Measurements from ENCODE around the gene IMPDH1.
A peak's percentile ranks its signal among the peaks of the same experiment; 100 is the strongest.
"Not testable (repeated sequence)": the region's sequence is repeated elsewhere in the genome, so short reads cannot be mapped to it uniquely, and the experiment has no call there.

The IMPDH1 gene

DNA sequence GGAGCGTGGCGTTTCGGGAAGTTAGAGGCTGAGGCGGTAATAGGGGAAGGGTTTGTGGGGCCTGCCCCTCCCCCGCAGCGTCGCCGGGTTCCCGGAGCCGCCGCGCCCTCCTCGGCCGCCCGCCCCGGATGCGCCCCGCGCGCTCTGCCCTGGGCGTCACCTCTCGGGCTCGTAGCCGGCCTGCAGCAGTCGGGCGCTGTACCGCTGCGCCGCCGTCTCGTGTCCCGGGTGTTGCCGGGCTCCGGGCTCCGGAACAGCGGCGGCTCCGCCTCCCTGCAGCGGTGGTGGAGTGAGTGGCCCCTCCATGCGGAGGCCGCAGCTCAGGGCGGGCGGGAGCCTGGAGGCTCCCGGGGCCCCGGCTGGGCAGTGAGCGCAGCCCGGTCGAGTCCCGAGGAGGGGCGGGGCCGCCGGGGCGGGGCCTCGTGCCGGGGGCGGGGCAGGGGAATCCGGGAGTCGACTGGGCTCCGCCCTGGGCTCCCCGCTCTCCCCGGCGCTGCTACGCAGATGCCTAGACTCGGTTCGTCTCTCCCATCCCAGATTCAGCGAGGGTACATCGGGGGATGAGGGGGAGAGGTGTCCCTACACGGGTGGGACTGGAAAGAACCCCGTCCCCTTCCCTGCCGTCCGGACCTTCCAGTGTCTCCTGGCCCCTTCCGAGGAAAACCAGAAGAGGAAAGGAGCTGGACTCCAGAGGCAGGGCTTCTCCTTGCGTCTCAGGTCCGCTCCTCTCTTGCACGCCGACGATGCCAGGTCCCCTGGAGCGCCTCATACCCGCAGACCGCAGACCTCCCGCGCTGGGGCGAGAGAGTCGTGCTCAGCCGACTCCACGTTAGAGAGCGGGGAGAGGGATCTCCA is at the start of gene IMPDH1:
IMPDH1 (minus strand) TSS at position 387 of the 855 bp plus-strand sequence; CDS start at position 306, 81 bp downstream.
- peak; percentile 37 to 51 for DNase-seq

DNA sequence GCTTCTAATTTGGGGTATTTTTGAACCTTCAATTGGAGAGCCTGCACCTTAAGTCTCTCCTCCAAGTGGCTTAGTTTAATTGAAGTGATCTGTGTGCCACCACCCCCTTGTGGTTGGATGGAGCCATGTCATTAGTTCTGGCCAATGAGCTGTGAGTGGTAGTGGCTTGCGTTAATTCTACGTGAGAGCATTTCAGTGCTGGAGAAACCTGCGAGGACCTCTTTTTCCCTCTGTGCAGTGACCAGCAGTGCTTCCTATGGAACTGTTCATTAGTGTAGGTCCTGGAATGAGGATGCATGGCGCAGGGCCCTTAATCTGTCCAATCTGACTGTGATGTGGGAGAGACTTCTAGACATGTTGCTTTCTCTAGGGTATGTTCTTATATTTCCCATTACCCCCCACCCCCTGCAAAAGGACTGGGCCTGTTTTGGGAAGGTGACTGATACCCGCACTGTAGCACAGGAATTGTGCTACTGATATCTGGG is 49.7 kb upstream of the IMPDH1 start:
- peak; percentile 26 to 39 for DNase-seq

DNA sequence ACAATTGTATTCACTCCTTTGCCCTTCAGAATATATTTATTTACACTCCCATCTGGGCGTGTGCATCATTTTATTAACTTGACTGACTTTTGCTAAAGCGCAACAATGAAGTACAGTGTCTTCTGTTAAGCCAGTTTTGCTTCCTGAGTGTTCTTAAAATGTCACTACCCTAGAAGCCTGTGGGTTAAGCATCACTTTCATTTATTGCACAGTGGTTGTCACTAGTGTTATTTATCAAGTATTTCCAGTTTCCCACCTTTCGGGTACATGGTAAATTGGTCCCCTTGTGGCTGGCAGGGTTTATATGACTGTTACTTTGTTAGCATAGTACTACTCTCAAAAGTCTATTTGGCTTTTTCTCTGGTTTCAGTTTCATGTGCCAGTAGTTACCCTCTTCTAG is 49.2 kb upstream of the IMPDH1 start:
- DNase-seq: no peak

DNA sequence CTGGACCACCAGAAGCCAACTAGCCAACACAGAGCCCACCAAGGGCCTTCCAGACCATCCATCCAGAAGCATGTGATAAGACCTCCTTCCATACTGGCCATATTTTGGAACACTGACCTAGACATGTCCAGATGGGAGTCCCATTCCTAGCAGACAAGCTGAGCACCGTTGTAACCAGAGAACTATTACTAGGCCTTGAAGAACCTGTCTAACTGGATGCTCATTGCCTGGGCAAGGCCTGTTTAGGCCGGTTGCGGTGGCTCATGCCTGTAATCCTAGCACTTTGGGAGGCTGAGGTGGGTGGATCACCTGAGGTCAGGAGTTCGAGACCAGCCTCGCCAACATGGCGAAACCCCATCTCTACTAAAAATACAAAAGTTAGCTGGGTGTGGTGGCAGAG is 47.6 kb upstream of the IMPDH1 start:
- not testable (repeated sequence) for DNase-seq

DNA sequence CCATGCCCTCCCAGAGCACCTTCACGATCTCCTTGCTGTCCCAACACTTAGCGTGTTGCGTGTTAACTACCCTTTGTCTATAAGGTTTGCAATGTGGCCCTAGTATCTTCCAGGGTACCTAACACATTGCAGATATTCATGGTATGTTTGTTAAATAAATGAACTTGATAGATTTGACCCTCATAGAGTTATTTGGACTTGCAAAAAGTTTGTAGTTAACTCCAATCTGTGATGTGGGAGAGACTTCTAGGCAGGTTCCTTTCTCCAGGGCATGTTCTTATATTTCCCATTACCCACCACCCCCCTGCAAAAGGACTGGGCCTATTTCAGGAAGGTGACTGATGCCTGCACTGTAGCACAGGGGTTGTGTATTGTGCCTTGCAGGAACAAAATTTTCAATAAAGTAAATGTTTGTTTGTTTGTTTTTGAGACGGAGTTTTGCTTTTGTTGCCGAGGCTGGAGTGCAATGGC is 46.5 kb upstream of the IMPDH1 start:
- DNase-seq: no peak

DNA sequence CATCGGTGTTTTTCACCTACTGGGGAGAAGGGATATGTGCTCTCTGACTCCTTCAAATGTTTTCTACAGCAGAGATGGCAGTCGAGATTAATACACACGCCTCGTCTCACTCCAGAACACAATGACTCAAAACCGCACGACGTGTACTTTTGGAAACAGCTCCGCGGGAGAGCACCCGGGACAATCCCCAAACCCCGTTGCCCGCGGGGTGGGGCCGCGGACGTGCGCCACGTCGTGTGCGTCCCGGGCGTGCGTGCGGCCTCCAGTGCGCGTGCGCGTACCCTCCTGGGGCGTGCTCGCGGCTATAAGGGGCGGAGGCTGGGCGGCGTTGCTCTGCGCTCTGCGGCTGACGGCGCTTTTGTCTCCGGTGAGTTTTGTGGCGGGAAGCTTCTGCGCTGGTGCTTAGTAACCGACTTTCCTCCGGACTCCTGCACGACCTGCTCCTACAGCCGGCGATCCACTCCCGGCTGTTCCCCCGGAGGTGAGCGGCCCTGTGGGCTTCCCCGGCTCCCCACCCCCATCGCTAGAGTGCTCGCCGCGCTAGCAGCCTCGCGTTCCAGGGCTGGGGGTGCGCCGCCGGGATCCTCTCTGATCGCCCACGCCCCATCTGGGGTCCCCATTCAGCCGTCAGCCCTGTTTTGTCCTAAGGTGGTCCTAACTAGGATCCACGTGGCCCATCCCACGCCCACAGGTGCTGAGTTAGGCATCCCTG is 45.9 kb upstream of the IMPDH1 start, which contains the start of gene HILPDA:
HILPDA (plus strand) TSS at position 336 of the 712 bp plus-strand sequence. CDS start 1,391 bp downstream, outside the sequence.
- peak; percentile 81 to 91 for DNase-seq

DNA sequence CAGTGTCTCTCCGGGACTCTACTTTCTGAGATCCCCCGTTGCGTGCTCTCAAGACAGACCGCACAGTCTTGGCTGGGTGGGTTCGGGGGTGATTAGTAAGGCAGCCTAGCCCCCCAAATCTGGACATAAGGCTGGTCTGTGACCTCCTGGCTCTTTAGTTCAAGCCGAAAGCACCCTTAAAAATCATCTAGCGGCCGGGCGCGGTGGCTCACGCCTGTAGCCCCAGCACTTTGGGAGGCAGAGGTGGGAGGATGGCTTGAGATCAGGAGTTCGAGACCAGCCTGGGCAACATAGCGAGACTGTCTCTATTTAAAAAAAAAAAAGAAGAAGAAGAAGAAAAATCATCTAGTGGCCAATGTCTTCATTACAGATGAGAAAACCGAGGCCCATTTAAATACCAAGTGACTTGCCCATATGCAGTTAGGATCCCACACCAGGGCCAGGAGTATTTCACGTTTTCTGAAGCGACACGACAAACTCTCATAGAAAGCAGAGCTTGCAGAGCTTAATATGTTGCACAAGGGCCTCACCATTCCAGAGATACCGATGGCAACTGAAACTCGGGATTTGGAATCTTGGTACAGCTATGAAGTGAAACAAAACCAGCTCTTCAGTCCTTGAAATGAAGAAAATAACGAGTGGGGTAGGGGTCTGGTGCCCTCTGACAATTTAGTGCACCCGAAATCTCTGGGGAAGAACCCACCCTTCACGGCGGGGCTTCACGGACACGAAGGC is 45.2 kb upstream of the IMPDH1 start:
- DNase-seq: no peak

DNA sequence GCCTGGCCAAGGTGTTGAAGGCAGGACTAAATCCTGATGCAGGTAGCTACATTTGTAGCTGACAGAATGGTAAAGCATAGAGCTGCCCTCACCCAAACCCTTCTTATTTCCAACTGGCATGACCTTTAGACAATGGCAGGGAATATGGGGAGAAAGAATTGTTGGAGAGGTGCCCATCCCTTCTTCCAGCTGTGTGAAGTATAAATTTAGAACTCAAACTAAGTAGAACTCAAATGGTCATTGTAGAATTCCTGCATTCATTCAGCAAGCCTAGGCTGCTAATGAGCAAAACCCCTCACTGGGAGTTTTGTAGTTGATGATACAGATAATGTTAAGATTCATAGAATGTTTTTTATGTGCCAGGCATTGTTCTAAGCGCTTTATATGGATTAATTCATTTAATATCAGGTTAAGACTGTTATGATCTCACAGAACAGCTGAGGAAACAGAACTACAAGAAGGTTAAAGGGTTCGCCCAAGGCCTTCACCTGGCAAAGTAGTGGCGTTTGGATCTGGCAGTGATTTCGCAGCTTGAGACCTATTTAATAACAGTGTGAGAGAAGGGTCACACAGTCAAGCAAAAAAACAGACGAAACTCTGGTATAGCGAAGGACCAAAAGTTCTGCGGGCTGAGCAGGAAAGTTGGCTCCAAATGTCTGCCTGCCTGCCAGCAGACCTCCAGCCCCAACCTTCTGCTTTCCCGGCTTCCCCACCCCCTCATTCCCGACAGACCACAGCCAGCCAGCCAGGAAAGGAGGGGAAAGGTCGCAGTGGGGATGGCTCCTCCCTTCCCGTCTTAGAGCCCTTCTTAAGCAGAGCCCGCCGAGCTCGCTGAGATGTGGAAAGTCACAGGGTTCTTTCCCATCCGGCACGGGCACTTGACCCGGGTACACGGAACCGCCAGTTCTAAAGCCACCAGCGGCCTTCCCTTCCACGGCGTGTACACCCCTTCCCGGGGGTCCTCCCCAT is 44.3 kb upstream of the IMPDH1 start:
- no peak for DNase-seq

DNA sequence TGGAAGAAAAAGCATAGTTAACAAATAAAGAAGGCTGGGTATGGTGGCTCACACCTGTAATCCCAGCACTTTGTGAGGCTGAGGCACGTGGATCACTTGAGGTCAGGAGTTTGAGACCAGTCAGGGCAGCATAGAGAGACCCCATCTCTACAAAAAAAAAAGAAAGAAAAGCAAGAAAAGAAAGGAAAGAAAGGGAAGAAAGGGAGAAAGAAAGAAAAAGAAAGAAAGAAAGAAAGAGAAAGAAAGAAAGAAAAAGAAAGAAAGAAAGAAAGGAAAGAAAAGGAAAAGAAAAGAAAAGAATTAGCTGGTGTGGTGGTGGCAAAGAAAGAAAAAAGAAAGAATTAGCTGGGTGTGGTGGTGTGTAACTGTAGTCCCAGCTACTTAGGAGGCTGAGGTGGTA is 42.8 kb upstream of the IMPDH1 start:
- DNase-seq: no peak

DNA sequence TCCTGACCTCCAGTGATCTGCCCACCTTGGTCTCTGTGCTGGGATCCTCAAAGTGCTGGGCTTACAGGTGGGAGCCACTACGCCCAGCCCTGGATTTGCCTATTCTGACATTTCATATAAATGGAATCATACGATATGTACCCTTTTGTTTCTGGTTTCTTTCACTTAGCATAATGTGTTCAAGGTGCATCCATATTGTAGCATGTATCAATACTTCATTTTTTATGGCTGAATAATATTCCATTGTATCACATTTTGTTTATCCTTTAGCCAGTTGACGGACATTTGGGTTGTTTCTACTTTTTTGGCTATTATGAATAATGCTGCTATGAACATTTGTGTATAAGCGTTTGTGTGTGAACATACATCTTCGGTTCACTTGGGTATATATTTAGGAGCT is 41.1 kb upstream of the IMPDH1 start:
- no peak for DNase-seq

DNA sequence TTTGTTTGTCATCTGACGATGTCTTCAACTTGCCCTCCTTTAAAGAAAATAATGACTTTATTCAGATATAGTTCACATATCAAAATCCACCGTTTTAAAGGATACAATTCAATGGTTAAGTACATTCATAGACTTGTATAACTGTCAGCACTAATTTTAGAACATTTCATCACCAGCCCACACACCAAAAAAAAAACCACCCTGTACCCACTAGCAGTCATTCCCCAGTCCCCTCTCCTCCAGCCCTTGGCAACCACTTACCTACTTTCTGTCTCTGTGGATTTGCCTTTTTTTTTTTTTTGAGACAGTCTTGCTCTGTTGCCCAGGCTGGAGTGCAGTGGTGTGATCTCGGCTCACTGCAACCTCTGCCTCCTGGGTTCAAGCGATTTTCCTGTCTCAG is 40.6 kb upstream of the IMPDH1 start:
- DNase-seq: no peak

DNA sequence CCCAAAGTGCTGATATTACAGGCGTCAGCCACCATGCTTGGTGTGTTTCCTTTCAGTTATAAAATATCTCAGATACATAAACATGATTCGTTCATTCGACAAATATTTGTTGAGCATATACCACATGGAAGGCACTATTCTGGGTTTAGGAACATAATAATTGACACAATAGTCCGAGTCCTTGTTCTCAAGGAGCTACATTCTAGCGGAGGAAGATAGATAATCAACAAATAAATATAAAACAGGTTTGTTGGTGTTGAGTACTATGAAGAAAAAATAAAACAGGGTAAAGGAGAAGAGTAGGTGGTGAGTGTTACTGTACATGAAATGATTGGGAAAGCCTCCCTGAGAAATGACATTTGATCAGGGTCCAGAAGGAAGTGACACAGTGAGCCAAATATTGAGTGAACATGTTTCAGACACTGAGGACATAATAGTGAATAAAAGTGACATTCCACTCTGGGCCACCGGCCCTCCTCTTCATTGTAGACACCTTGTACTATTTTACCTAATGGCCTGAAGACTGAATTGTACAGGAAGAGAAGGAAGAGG is 39.0 kb upstream of the IMPDH1 start:
- DNase-seq: no peak

DNA sequence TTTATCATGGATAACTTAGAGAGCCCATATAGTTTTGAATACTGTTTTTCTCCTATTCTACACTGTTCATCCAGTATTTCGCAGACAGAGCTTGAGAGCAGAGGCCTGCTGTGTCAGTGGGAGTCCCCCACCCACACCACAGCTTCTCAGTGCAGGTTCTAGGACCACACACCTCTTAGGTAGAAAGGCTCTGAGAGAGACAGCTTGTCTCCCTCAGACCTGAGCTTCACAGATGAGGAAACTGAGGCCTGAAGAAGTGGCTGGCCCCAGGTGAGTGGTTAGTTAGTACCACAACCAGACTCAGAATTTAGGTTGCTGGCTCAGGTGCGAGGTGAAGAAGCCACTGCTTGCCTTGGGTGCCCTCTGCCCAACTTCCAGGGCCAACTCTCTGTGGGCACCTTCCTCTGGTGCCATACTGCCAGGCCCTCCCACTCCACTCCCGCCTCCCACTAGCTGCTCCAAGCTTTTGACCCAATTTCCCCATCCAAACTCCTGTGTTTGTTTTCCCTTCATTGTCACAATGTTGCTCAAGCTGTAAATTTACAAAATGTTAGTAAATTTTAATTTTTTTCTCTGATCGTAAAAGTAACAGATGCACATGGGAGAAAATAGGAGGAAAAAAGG is 38.3 kb upstream of the IMPDH1 start:
- no peak for DNase-seq

DNA sequence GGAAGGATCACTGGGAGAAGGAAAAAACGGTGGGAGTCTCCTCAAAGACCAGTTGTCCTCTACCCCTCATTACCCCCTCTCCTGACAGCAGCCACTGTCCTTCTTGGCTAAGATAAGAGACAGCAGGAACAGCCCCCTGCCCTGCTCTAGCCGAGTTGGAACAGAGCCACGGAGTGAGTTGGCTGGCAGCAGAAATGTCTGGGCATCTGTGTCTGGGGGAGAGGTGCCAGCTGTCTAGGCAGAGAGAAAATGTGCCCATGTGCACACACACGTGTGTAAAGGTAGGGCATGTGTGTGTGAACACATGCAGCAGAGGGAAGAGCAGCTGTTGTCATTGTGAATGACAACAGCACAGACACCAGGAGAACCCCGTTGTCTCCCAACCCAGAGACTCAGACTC is 36.5 kb upstream of the IMPDH1 start:
- DNase-seq: peak in 1 of 2 experiments; percentile 18

DNA sequence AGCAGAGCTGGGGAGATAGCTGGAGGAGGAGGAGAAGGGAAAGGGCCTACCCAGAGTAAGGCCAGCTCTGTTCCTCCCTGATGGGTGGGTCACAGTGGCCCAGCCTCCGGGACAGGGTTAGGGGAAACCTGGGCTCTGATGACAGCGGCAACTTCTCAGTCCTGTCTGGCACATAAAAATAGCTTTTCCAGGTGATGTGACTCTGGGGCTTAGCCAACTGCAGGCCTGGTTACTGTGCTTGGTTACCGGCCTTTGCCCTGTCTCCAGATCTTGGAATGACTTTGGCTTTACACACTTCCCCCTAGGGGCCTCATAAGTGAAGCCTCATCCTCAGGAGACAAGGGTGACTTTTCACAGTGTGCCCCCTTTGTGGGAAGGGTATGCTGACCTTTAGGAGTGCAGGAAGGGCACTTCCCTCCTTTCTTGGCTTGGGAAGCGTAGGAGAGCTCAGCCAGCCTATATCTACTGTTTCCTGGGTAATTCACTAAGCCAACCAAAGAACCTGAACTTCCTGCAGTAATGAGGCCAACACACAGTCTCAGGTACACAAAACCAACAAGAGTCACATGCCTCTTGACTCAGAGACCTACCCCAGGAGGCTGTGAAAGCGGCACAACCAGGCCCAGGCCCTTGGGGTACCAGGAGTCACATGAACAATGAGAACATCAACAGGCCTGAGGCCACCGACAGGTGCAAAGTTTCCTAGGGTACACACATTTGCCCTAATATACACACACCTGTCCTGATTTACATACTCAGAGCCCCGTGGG is 34.2 kb upstream of the IMPDH1 start:
- no peak for DNase-seq

DNA sequence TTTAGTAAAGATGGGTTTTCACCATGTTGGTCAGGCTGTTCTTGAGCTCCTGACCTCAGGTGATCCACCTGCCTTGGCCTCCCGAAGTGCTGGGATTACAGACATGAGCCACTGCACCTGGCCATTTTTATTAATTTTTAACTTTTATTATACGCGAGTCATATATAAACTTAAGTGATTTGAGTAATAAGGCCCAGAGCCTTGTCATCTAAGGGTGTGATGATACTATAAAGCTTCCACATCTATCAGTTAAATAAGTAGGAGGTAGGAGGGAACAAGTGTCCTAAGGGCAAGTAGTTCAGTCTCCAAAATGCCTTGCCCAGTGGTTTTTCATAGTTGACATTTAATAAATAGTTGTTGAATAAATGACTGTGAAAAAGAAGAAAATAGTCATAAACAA is 32.6 kb upstream of the IMPDH1 start:
- DNase-seq: no peak

DNA sequence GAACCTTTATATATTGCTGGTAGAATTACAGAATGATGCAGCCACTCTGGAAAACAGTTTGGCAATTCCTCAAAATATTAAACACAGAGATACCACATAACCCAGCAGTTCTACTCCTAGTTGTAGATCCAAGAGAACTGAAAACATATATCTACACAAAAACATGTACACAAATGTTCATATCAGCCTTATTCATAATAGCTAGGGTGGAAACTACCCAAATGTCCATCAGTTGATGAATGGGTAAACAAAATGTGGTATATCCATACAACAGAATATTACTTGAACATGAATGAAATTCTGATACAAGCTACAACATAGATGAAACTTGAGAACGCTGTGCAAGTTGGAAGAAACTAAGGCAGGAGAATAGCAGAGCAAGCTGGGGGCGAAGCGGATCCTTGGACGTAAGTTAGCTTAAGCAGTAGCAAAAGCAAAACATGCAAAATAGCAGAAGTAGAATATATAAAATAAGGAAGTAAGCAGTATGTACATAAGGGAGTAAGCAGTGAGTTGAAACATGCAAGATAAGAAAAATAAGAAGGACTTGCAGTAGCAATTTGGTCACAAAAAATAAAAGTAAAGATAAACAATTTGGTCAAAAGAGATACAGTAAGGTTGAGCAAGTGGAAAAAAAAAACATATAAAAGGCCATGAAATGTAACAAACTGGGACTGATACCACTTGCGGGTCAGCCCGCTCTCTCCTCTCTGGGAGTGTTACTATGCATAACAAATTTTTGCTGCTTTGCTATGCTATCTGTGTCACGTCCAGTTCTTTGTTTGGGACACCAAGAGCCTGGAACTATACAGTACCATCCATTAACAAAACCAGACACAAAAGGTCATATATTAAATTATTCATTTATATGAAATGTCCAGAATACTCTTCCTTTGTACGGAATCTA is 27.9 kb upstream of the IMPDH1 start:
- no peak for DNase-seq

DNA sequence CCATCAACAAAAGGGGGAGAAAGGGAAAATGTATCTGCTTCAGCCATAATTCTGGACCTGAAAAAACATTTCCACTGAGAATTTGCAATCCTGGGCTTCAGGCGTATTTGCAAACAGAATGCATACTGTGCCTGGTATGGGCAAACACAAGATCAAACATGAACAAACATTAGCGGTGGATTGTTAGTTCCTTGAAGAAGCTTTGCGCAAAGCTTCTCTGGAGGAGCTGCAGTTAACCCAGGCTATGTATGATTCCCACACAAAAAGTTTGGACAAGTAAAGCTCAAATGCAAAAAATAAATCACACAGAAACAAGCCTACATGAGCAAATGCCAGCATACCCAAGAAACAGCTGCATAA is 25.5 kb upstream of the IMPDH1 start:
- DNase-seq: no peak
